GM23338 (cell line): ENCODE data around the gene KIT. TPM values are rescaled to one million over a fixed set of nuclear protein-coding genes. Genes with fewer than 3 reads are reported as not detected.

Source experiments
- ATAC-seq: fragments of 200-7000 bp; cut with Tn5 transposase; 3 replicates; pipeline ENCODE4 v1.9.1; 2020
- DNase-seq: peaks from one replicate; pipeline ENCODE4 v3.0.0-alpha.2; 2015; ENCODE audit warnings: low spot score
- H2AFZ ChIP-seq: fragments of 200-600 bp; sonication (generic); 2 replicates; pipeline ENCODE4 v1.8.0; 2016; ENCODE audit warnings: antibody characterized with exemption, mild to moderate bottlenecking, moderate library complexity
- H3F3A ChIP-seq: fragments of 200-600 bp; sonication (generic); replicated peaks from 2 replicates; pipeline ENCODE4 v1.8.0; 2017; ENCODE audit warnings: antibody characterized with exemption, mixed run types, low read depth
- H3K27ac ChIP-seq: fragments of 200-600 bp; sonication (generic); 2 replicates; pipeline ENCODE4 v1.6.1; 2016; ENCODE audit warnings: low read depth
- H3K27me3 ChIP-seq: fragments of 200-600 bp; sonication (generic); 2 replicates; pipeline ENCODE4 v1.8.0; 2016; ENCODE audit warnings: mild to moderate bottlenecking, mixed run types, moderate library complexity; ENCODE audit not compliant: insufficient read depth
- H3K36me3 ChIP-seq: fragments of 200-600 bp; sonication (generic); 2 replicates; pipeline ENCODE4 v1.8.0; 2016; ENCODE audit warnings: mild to moderate bottlenecking; ENCODE audit not compliant: insufficient read depth
- H3K4me1 ChIP-seq: fragments of 200-600 bp; sonication (generic); 2 replicates; pipeline ENCODE4 v1.8.0; 2016; ENCODE audit warnings: mild to moderate bottlenecking, moderate library complexity; ENCODE audit not compliant: insufficient read depth
- H3K4me2 ChIP-seq: fragments of 200-600 bp; sonication (generic); 2 replicates; pipeline ENCODE4 v1.7.1; 2017; ENCODE audit warnings: mixed run types
- H3K4me3 ChIP-seq: fragments of 200-600 bp; sonication (generic); 2 replicates; pipeline ENCODE4 v1.6.1; 2016; ENCODE audit warnings: mixed run types
- H3K79me2 ChIP-seq: fragments of 200-600 bp; sonication (generic); replicated peaks from 2 replicates; pipeline ENCODE4 v1.8.0; 2017; ENCODE audit warnings: mild to moderate bottlenecking; ENCODE audit not compliant: insufficient read depth
- H3K9me2 ChIP-seq: fragments of 200-600 bp; sonication (generic); 2 replicates; pipeline ENCODE4 v1.8.0; 2017; ENCODE audit not compliant: insufficient read depth
- H4K20me1 ChIP-seq: fragments of 200-600 bp; sonication (generic); replicated peaks from 2 replicates; pipeline ENCODE4 v1.8.0; 2017; ENCODE audit warnings: mild to moderate bottlenecking; ENCODE audit not compliant: insufficient read depth
- H3K27ac Mint-ChIP-seq: 2 replicates; pipeline ENCODE4 v1.8.0; 2020; ENCODE audit warnings: inconsistent platforms, mild to moderate bottlenecking, moderate library complexity, mixed read lengths
- H3K27me3 Mint-ChIP-seq: 3 replicates; pipeline ENCODE4 v1.8.0; 2022; ENCODE audit warnings: low read depth, mild to moderate bottlenecking, moderate library complexity, mixed read lengths, inconsistent platforms; ENCODE audit not compliant: insufficient read depth, poor library complexity
- H3K36me3 Mint-ChIP-seq: 3 replicates; pipeline ENCODE4 v1.8.0; 2021; ENCODE audit warnings: low read depth, mild to moderate bottlenecking, inconsistent platforms, moderate library complexity, mixed read lengths
- H3K4me1 Mint-ChIP-seq: 3 replicates; pipeline ENCODE4 v1.8.0; 2020; ENCODE audit warnings: mild to moderate bottlenecking, inconsistent platforms, mixed read lengths
- H3K4me3 Mint-ChIP-seq: 3 replicates; pipeline ENCODE4 v1.8.0; 2021; ENCODE audit warnings: moderate library complexity, mild to moderate bottlenecking, inconsistent platforms, mixed read lengths
- H3K9me3 Mint-ChIP-seq: 3 replicates; pipeline ENCODE4 v1.8.0; 2020; ENCODE audit warnings: moderate library complexity, mild to moderate bottlenecking, inconsistent platforms, mixed read lengths
- CREB1 ChIP-seq: fragments of 250-450 bp; sonication (Bioruptor Pico); IDR thresholded peaks from 2 replicates; pipeline ENCODE4 v1.5.0; 2020; ENCODE audit warnings: low read depth, mild to moderate bottlenecking, moderate library complexity
- EZH2 ChIP-seq: fragments of 200-600 bp; sonication (generic); IDR thresholded peaks from one replicate; pipeline ENCODE4 v1.8.0; 2017; ENCODE audit warnings: antibody characterized with exemption, mild to moderate bottlenecking, low read depth; ENCODE audit not compliant: unreplicated experiment
- EZH2phosphoT487 ChIP-seq: fragments of 200-600 bp; sonication (generic); IDR thresholded peaks from one replicate; pipeline ENCODE4 v1.8.1; 2018; ENCODE audit warnings: antibody characterized with exemption; ENCODE audit not compliant: unreplicated experiment
- JUNB ChIP-seq: IDR thresholded peaks from one replicate; pipeline ENCODE4 v1.6.1; 2016; ENCODE audit warnings: antibody characterized with exemption; ENCODE audit not compliant: unreplicated experiment
- NANOG ChIP-seq: IDR thresholded peaks from 2 replicates; pipeline ENCODE4 v1.6.1; 2016; ENCODE audit warnings: antibody characterized with exemption, borderline replicate concordance
- POLR2AphosphoS5 ChIP-seq: IDR thresholded peaks from 2 replicates; pipeline ENCODE4 v1.6.1; 2016; ENCODE audit warnings: antibody characterized with exemption, low read depth
- STAT1 ChIP-seq: IDR thresholded peaks from one replicate; pipeline ENCODE4 v1.6.1; 2016; ENCODE audit warnings: antibody characterized with exemption; ENCODE audit not compliant: unreplicated experiment
- ZNF114 ChIP-seq: fragments of 250-450 bp; sonication (Bioruptor Pico); IDR thresholded peaks from 2 replicates; pipeline ENCODE4 v1.5.0; 2020; ENCODE audit warnings: mild to moderate bottlenecking, moderate library complexity
- ZNF331 ChIP-seq: fragments of 250-450 bp; sonication (Bioruptor Pico); IDR thresholded peaks from 2 replicates; pipeline ENCODE4 v1.5.0; 2020; ENCODE audit warnings: low read depth, mild to moderate bottlenecking, moderate library complexity
- polyA plus RNA-seq: library from polyadenylated mRNA; unstranded; fragments of >200 nt; fragmentation: Nextera tagmentation; extraction: Ambion mirVana; gene quantifications from 2 replicates; pipeline ENCODE4 v1.2.1, GENCODE V29; 2016
- total RNA-seq: library from RNA; depleted of rRNA; stranded (reverse); fragments of >200 nt; shearing (Covaris generic); gene quantifications from 2 replicates; pipeline ENCODE4 v1.2.3, GENCODE V29; 2014
- TF ChIP-seq, protein P1 (sequence below), 2 experiments: fragments of 200-600 bp in 1 of 2; sonication (generic) in 1 of 2; conservative IDR thresholded peaks; 2 replicates each; pipeline versions ENCODE4 v1.5.1 to v1.6.1; 2016 to 2017; ENCODE audit warnings: antibody characterized with exemption in 2 of 2, low read depth in 2 of 2, mild to moderate bottlenecking in 2 of 2, moderate library complexity in 1 of 2
- TF ChIP-seq, protein P2 (sequence below): IDR thresholded peaks from 2 replicates; pipeline ENCODE4 v1.6.1; 2016; ENCODE audit warnings: antibody characterized with exemption
- TF ChIP-seq, protein P3 (sequence below): IDR thresholded peaks from one replicate; pipeline ENCODE4 v1.6.1; 2018; ENCODE audit warnings: antibody characterized with exemption; ENCODE audit not compliant: unreplicated experiment

KIT gene
- total and polyA plus RNA-seq, 2 experiments from 2014 or later = 9.0 to 28.4 TPM

DNA sequence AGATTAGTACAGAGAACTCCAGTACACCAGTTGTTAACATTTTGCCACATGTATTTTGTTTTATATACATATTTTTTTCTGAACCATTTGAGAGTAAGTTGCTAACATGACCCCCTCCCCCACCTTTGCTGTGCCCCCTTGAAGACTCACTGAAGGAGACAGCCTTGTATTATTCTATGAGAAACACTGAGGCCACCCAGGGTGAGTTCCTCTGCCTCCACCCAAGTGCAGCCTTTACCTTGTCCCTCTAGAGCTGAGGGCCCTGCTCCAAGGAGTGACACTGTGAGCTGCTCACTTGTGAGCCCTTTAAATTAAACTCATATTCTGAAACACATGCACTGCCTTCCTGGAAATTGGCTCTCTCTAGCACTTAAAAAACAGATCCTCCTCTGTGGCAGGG, 21.1 kb downstream of the KIT start (continued):
- TF ChIP-seq, protein P1, sequence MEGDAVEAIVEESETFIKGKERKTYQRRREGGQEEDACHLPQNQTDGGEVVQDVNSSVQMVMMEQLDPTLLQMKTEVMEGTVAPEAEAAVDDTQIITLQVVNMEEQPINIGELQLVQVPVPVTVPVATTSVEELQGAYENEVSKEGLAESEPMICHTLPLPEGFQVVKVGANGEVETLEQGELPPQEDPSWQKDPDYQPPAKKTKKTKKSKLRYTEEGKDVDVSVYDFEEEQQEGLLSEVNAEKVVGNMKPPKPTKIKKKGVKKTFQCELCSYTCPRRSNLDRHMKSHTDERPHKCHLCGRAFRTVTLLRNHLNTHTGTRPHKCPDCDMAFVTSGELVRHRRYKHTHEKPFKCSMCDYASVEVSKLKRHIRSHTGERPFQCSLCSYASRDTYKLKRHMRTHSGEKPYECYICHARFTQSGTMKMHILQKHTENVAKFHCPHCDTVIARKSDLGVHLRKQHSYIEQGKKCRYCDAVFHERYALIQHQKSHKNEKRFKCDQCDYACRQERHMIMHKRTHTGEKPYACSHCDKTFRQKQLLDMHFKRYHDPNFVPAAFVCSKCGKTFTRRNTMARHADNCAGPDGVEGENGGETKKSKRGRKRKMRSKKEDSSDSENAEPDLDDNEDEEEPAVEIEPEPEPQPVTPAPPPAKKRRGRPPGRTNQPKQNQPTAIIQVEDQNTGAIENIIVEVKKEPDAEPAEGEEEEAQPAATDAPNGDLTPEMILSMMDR (conservative IDR thresholded peaks at IDR 0.05; ENCODE audit: low read depth in 2 of 2) = no peak
- TF ChIP-seq, protein P2, sequence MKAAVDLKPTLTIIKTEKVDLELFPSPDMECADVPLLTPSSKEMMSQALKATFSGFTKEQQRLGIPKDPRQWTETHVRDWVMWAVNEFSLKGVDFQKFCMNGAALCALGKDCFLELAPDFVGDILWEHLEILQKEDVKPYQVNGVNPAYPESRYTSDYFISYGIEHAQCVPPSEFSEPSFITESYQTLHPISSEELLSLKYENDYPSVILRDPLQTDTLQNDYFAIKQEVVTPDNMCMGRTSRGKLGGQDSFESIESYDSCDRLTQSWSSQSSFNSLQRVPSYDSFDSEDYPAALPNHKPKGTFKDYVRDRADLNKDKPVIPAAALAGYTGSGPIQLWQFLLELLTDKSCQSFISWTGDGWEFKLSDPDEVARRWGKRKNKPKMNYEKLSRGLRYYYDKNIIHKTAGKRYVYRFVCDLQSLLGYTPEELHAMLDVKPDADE = no peak
- no peak for TF ChIP-seq CREB1 (CRISPR knock-in tag)
- TF ChIP-seq, protein P3, sequence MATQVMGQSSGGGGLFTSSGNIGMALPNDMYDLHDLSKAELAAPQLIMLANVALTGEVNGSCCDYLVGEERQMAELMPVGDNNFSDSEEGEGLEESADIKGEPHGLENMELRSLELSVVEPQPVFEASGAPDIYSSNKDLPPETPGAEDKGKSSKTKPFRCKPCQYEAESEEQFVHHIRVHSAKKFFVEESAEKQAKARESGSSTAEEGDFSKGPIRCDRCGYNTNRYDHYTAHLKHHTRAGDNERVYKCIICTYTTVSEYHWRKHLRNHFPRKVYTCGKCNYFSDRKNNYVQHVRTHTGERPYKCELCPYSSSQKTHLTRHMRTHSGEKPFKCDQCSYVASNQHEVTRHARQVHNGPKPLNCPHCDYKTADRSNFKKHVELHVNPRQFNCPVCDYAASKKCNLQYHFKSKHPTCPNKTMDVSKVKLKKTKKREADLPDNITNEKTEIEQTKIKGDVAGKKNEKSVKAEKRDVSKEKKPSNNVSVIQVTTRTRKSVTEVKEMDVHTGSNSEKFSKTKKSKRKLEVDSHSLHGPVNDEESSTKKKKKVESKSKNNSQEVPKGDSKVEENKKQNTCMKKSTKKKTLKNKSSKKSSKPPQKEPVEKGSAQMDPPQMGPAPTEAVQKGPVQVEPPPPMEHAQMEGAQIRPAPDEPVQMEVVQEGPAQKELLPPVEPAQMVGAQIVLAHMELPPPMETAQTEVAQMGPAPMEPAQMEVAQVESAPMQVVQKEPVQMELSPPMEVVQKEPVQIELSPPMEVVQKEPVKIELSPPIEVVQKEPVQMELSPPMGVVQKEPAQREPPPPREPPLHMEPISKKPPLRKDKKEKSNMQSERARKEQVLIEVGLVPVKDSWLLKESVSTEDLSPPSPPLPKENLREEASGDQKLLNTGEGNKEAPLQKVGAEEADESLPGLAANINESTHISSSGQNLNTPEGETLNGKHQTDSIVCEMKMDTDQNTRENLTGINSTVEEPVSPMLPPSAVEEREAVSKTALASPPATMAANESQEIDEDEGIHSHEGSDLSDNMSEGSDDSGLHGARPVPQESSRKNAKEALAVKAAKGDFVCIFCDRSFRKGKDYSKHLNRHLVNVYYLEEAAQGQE = no peak
- TF ChIP-seq JUNB = no peak
- TF ChIP-seq POLR2AphosphoS5 = no peak
- no peak for TF ChIP-seq EZH2phosphoT487
- TF ChIP-seq STAT1 = no peak
- no peak for TF ChIP-seq ZNF114 (CRISPR knock-in tag)
- no peak for TF ChIP-seq NANOG
- TF ChIP-seq EZH2 = no peak
- TF ChIP-seq ZNF331 (CRISPR knock-in tag) = no peak

DNA sequence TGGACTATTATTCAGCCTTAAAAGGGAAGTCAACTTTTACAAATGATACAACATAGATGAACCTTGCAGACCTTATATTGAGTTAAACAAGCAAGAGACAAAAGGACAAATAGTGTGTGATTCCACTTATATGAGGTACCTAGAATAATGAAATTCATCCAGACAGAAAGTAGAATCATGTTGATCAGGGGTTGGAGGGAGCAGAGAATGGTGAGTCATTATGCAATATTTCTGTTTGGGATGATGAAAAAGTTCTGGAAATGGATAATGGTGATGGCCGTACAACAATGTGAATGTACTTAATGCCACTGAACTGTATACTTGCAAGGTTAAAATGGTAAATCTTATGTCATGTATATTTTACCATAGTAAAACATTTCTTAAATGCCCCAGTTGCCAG, 22.1 kb downstream of the KIT start:
- peaks cover 52% of the 10 kb centered on the region for H3K79me2 ChIP-seq
- no peaks in the 10 kb centered on the region for H3K27me3 ChIP-seq
- Mint-ChIP-seq H3K36me3 (0 out of 3 replicates have a peak, but pooled peaks cover 3% of the 10 kb centered on the region), H3K4me1 (peaks cover 46% of the 10 kb centered on the region), H3K4me3 (no peak overlapping the region), H3K9me3 (no peaks in the 10 kb centered on the region), H3K27me3 (peaks cover 7% of the 10 kb centered on the region), H3K27ac (no peak overlapping the region)
- H3K4me2 ChIP-seq = 0 out of 2 replicates have a peak overlapping the region, but pooled peaks have one; percentile 70
- DNase-seq (no peak), ATAC-seq (no peak)
- H3K9me2 ChIP-seq = no peaks in the 10 kb centered on the region
- no peak overlapping the region for H2AFZ ChIP-seq
- no peak overlapping the region for H3K4me3 ChIP-seq
- TF ChIP-seq EZH2 (no peak), ZNF114 (CRISPR knock-in tag) (no peak), EZH2phosphoT487 (no peak)
- H3K4me1 ChIP-seq = peaks cover 45% of the 10 kb centered on the region
- H3K27ac ChIP-seq = no peak overlapping the region
- no peaks in the 10 kb centered on the region for H3K36me3 ChIP-seq
- H4K20me1 ChIP-seq = 0 out of 2 replicates have a peak, but pooled peaks cover 4% of the 10 kb centered on the region
- H3F3A ChIP-seq = no peaks in the 10 kb centered on the region
